H7 (cell line): ENCODE measurements around the gene SCAF4. TPM values are rescaled to one million over a fixed set of nuclear protein-coding genes. Genes with fewer than 3 reads are reported as not detected.
"Not testable (repeated sequence)": the region's sequence is repeated elsewhere in the genome, so short reads cannot be mapped to it uniquely, and the experiment has no call there.

Source experiments
- DNase-seq: peaks from one replicate; pipeline ENCODE4 v3.0.0; 2012
- H3K27me3 ChIP-seq: 2 replicates; pipeline ENCODE4 v1.6.0; 2011; ENCODE audit warnings: mild to moderate bottlenecking, low read length; ENCODE audit not compliant: control insufficient read depth, insufficient read depth
- H3K36me3 ChIP-seq: replicated peaks from 2 replicates; pipeline ENCODE4 v1.5.1; 2011; ENCODE audit warnings: low read length; ENCODE audit not compliant: control insufficient read depth, insufficient read depth
- H3K4me3 ChIP-seq: 2 replicates; pipeline ENCODE4 v1.5.1; 2011; ENCODE audit warnings: low read depth, mild to moderate bottlenecking, control low read depth, low read length, moderate library complexity; ENCODE audit not compliant: insufficient read depth
- total RNA-seq: library from RNA; depleted of rRNA; stranded (reverse); fragments of >200 nt; shearing (Covaris generic); gene quantifications from 2 replicates; pipeline ENCODE4 v1.2.3, GENCODE V29; 2014

Gene SCAF4
- total RNA-seq, 1 experiment from 2014 or later, result 9.5 TPM

GRCh38 chr21:31682620-31683019 is 49.3 kb downstream of the SCAF4 start:
- no peak for DNase-seq
- no peaks in the 10 kb centered on the region for H3K27me3 ChIP-seq
- H3K36me3 ChIP-seq, result peaks cover 9% of the 10 kb centered on the region
- H3K4me3 ChIP-seq, result no peak overlapping the region

- H3K27me3 ChIP-seq, result no peaks in the 10 kb centered on the region
- DNase-seq, result no peak
- H3K4me3 ChIP-seq, result no peak overlapping the region
- no peaks in the 10 kb centered on the region; the same call in none of the 2 replicates for H3K36me3 ChIP-seq
These were observed 53.4 kb downstream of the SCAF4 start for GRCh38 chr21:31678478-31678877.

- H3K4me3 ChIP-seq, result no peak overlapping the region
- no peak for DNase-seq
- H3K36me3 ChIP-seq, result no peaks in the 10 kb centered on the region; the same call in 1 of the 2 replicates
- H3K27me3 ChIP-seq, result no peaks in the 10 kb centered on the region
These were observed 54.9 kb downstream of the SCAF4 start for GRCh38 chr21:31677047-31677446.

GRCh38 chr21:31675960-31676359 is 56.0 kb downstream of the SCAF4 start:
- Histone ChIP-seq H3K27me3 (no peaks in the 10 kb centered on the region), H3K36me3 (peaks cover 2% of the 10 kb centered on the region), H3K4me3 (no peak overlapping the region)
- DNase-seq, result no peak

GRCh38 chr21:31675318-31675717 is 56.6 kb downstream of the SCAF4 start:
- no peak for DNase-seq
- Histone ChIP-seq H3K4me3 (no peak overlapping the region), H3K27me3 (no peaks in the 10 kb centered on the region), H3K36me3 (peaks cover 2% of the 10 kb centered on the region)

GRCh38 chr21:31673321-31673912 is 58.5 kb downstream of the SCAF4 start:
- DNase-seq, result no peak
- no peak overlapping the region for H3K4me3 ChIP-seq
- peaks cover 3% of the 10 kb centered on the region for H3K36me3 ChIP-seq
- H3K27me3 ChIP-seq, result no peaks in the 10 kb centered on the region

GRCh38 chr21:31671931-31672330 is 60.0 kb downstream of the SCAF4 start:
- DNase-seq, result peak; percentile 58
- H3K4me3 ChIP-seq, result no peak overlapping the region
- H3K36me3 ChIP-seq, result peaks cover 3% of the 10 kb centered on the region
- H3K27me3 ChIP-seq, result no peaks in the 10 kb centered on the region

- peaks cover 3% of the 10 kb centered on the region for H3K36me3 ChIP-seq
- no peak overlapping the region for H3K4me3 ChIP-seq
- DNase-seq, result no peak
- H3K27me3 ChIP-seq, result no peaks in the 10 kb centered on the region
These were observed 60.7 kb downstream of the SCAF4 start for GRCh38 chr21:31671146-31671716.

GRCh38 chr21:31670070-31670469 is 61.8 kb downstream of the SCAF4 start:
- no peak for DNase-seq
- H3K27me3 ChIP-seq, result no peaks in the 10 kb centered on the region
- H3K36me3 ChIP-seq, result peaks cover 3% of the 10 kb centered on the region
- H3K4me3 ChIP-seq, result no peak overlapping the region

- DNase-seq, result no peak
- no peaks in the 10 kb centered on the region for H3K27me3 ChIP-seq
- H3K36me3 ChIP-seq, result peaks cover 5% of the 10 kb centered on the region
- no peak overlapping the region for H3K4me3 ChIP-seq
These were observed 63.0 kb downstream of the SCAF4 start for GRCh38 chr21:31668651-31669491.

GRCh38 chr21:31667639-31668038 is 64.3 kb downstream of the SCAF4 start:
- no peak overlapping the region for H3K4me3 ChIP-seq
- H3K27me3 ChIP-seq, result no peaks in the 10 kb centered on the region
- no peak for DNase-seq
- peaks cover 10% of the 10 kb centered on the region for H3K36me3 ChIP-seq

- Histone ChIP-seq H3K4me3 (no peak overlapping the region), H3K36me3 (peaks cover 12% of the 10 kb centered on the region), H3K27me3 (no peaks in the 10 kb centered on the region)
- DNase-seq, result no peak
These were observed 64.8 kb downstream of the SCAF4 start for GRCh38 chr21:31667132-31667531.

- no peak overlapping the region for H3K4me3 ChIP-seq
These were observed 65.4 kb downstream of the SCAF4 start for GRCh38 chr21:31666445-31667010.

GRCh38 chr21:31665869-31666268 is 66.0 kb downstream of the SCAF4 start:
- DNase-seq, H3K4me3 ChIP-seq, H3K27me3 ChIP-seq: not testable (repeated sequence)
- H3K36me3 ChIP-seq, result peaks cover 12% of the 10 kb centered on the region

More at GRCh38 chr21:31666445-31667010, 65.4 kb downstream of the SCAF4 start:
- Histone ChIP-seq H3K27me3 (no peaks in the 10 kb centered on the region), H3K36me3 (peaks cover 13% of the 10 kb centered on the region)
- DNase-seq, result no peak

- DNase-seq, result no peak
- H3K36me3 ChIP-seq, result peaks cover 12% of the 10 kb centered on the region
- H3K27me3 ChIP-seq, result no peaks in the 10 kb centered on the region
- H3K4me3 ChIP-seq, result no peak overlapping the region
These were observed 66.5 kb downstream of the SCAF4 start for GRCh38 chr21:31665397-31665796.
